B cell (primary cell): ENCODE measurements around the gene CTH. TPM values are rescaled to one million over a fixed set of nuclear protein-coding genes. Genes with fewer than 3 reads are reported as not detected.
"Not testable (repeated sequence)": the region's sequence is repeated elsewhere in the genome, so short reads cannot be mapped to it uniquely, and the experiment has no call there.

Source experiments
- ATAC-seq: fragments of 200-7000 bp; cut with Tn5 transposase; one replicate; pipeline ENCODE4 v1.10.0; 2021; ENCODE audit warnings: low read depth, mild to moderate bottlenecking, moderate number of reproducible peaks, moderate library complexity
- CTCF ChIA-PET: fragments of 350-600 bp; sonication (Branson Sonifier 250); formaldehyde crosslinking; loops from one replicate; lab custom pipeline; 2021; ENCODE audit warnings: antibody characterized with exemption, inconsistent platforms; lab: Charles Lee
- POLR2A ChIA-PET: fragments of 350-600 bp; sonication (Branson Sonifier 250); formaldehyde crosslinking; loops from one replicate; lab custom pipeline; 2021; ENCODE audit warnings: antibody characterized with exemption; lab: Charles Lee
- DNase-seq: peaks from one replicate; pipeline ENCODE4 v3.0.0; 2013
- H2AFZ ChIP-seq: 2 replicates; pipeline ENCODE4 v1.6.1; 2012; ENCODE audit warnings: mild to moderate bottlenecking, low read depth, low read length; ENCODE audit not compliant: insufficient read depth, poor library complexity, severe bottlenecking
- H3K27ac ChIP-seq, 2 donors: 1 replicate in 1 of 2; 2 replicates in 1 of 2; pipeline ENCODE4 v1.5.1; 2012 to 2013; ENCODE audit warnings: low read length in 2 of 2, mild to moderate bottlenecking in 2 of 2, moderate library complexity in 1 of 2
- H3K27me3 ChIP-seq, 4 experiments: fragments of 200-600 bp in 1 of 4; sonication (generic) in 1 of 4; replicated peaks in 1 of 4; 1 replicate in 2 of 4; 2 replicates in 2 of 4; pipeline versions ENCODE4 v1.6.1 to v1.7.0; 2013 to 2016; ENCODE audit warnings: low read length in 3 of 4, mild to moderate bottlenecking in 2 of 4, mixed read lengths in 1 of 4, moderate library complexity in 1 of 4; ENCODE audit not compliant: insufficient read depth in 4 of 4, control insufficient read depth in 3 of 4; ENCODE audit errors: control extremely low read depth in 1 of 4
- H3K36me3 ChIP-seq, 2 experiments: replicated peaks in 1 of 2; 1 replicate in 1 of 2; 2 replicates in 1 of 2; pipeline versions ENCODE4 v1.6.1 to v1.7.1; 2013; ENCODE audit warnings: low read length in 1 of 2; ENCODE audit not compliant: insufficient read depth in 2 of 2, control insufficient read depth in 1 of 2; ENCODE audit errors: control extremely low read depth in 1 of 2, extremely low read depth in 1 of 2
- H3K4me1 ChIP-seq, 2 donors: fragments of 200-600 bp in 1 of 2; sonication (generic) in 1 of 2; 1 replicate in 1 of 2; 2 replicates in 1 of 2; pipeline versions ENCODE4 v1.5.1 to v1.6.1; 2013 to 2017; ENCODE audit warnings: low read length in 2 of 2; ENCODE audit not compliant: control insufficient read depth in 2 of 2, insufficient read depth in 2 of 2
- H3K4me2 ChIP-seq: replicated peaks from 2 replicates; pipeline ENCODE3; 2012; ENCODE audit warnings: mild to moderate bottlenecking, low read depth, low read length; ENCODE audit not compliant: poor library complexity, severe bottlenecking
- H3K4me3 ChIP-seq, 5 experiments: fragments of 200-600 bp in 1 of 5; sonication (generic) in 1 of 5; 1 replicate in 3 of 5; 2 replicates in 2 of 5; pipeline versions ENCODE4 v1.5.1 to v1.7.0; 2011 to 2016; ENCODE audit warnings: low read length in 4 of 5, mild to moderate bottlenecking in 4 of 5, low read depth in 2 of 5, control low read depth in 1 of 5, moderate library complexity in 1 of 5; ENCODE audit not compliant: insufficient read depth in 1 of 5; ENCODE audit errors: control extremely low read depth in 1 of 5, extremely low read depth in 1 of 5
- H3K79me2 ChIP-seq: fragments of 200-600 bp; sonication (generic); one replicate; pipeline ENCODE4 v1.6.0; 2016; ENCODE audit warnings: low read length; ENCODE audit not compliant: control insufficient read depth, insufficient read depth
- H3K9ac ChIP-seq: fragments of 200-600 bp; sonication (generic); 2 replicates; pipeline ENCODE4 v1.6.1; 2017; ENCODE audit warnings: mild to moderate bottlenecking, low read length, moderate library complexity
- H3K9me3 ChIP-seq, 3 donors: one replicate each; pipeline versions ENCODE4 v1.6.1 to v1.7.1; 2013; ENCODE audit warnings: low read length in 2 of 3; ENCODE audit not compliant: control insufficient read depth in 2 of 3, insufficient read depth in 1 of 3; ENCODE audit errors: control extremely low read depth in 1 of 3
- H4K20me1 ChIP-seq: 2 replicates; pipeline ENCODE4 v1.6.0; 2012; ENCODE audit warnings: mild to moderate bottlenecking, low read length; ENCODE audit not compliant: insufficient read depth, control insufficient read depth, poor library complexity, severe bottlenecking
- H3K27ac Mint-ChIP-seq: one replicate; pipeline ENCODE4 v1.8.0; 2021; ENCODE audit warnings: mixed read lengths
- H3K27me3 Mint-ChIP-seq: one replicate; pipeline ENCODE4 v1.8.0; 2021; ENCODE audit warnings: mixed read lengths
- H3K4me1 Mint-ChIP-seq: one replicate; pipeline ENCODE4 v1.8.0; 2021; ENCODE audit warnings: mixed read lengths
- H3K4me3 Mint-ChIP-seq: one replicate; pipeline ENCODE4 v1.8.0; 2021; ENCODE audit warnings: mixed read lengths
- H3K9me3 Mint-ChIP-seq: one replicate; pipeline ENCODE4 v1.8.0; 2022; ENCODE audit warnings: mixed read lengths; ENCODE audit not compliant: insufficient read depth
- CTCF ChIP-seq: fragments of 200-600 bp; IDR thresholded peaks from one replicate; pipeline ENCODE4 v1.8.0; 2022; ENCODE audit warnings: antibody characterized with exemption, mild to moderate bottlenecking
- EZH2 ChIP-seq: IDR thresholded peaks from 2 replicates; pipeline ENCODE4 v1.6.1; 2012; ENCODE audit warnings: borderline replicate concordance, low read depth, mild to moderate bottlenecking, moderate library complexity, low read length; ENCODE audit not compliant: insufficient read depth, poor library complexity, severe bottlenecking
- WGBS: methylation state at CpG from one replicate; pipeline ENCODE4 v1.1.5; 2013; ENCODE audit warnings: missing lambda C conversion rate; ENCODE audit not compliant: insufficient coverage; 5-methylcytosine and 5-hydroxymethylcytosine counted together
- intact Hi-C: fragments of 100-400 bp; cut with micrococcal nuclease; formaldehyde crosslinking; loops from one replicate; pipeline ENCODE4 v1.10.0; 2022
- polyA plus RNA-seq: library from polyadenylated mRNA; depleted of rRNA; stranded (reverse); fragments of >200 nt; gene quantifications from 2 replicates; pipeline ENCODE4 v1.2.3, GENCODE V29; 2012
- total RNA-seq, 2 donors: library from RNA; stranded (reverse); fragments of 120-200 nt in 1 of 2; gene quantifications; 1 replicate in 1 of 2; 2 replicates in 1 of 2; pipeline versions ENCODE4 v1.2.3 to v1.2.4, GENCODE V29; 2013 to 2022

The CTH gene
- total and polyA plus RNA-seq, 2 donors (not counting 1 experiment from before 2014, with no cell fraction given), result 0.84 to 4.9 TPM

GRCh38 chr1:70449049-70449448 lies 38.0 kb downstream of the CTH start:
- DNase-seq (no peak), ATAC-seq (no peak)
- Histone ChIP-seq H3K79me2 (no peaks in the 10 kb centered on the region), H3K36me3 (no peaks in the 10 kb centered on the region), H3K4me3 (no peak overlapping the region), H3K27me3 (no peaks in the 10 kb centered on the region), H3K9me3 (no peaks in the 10 kb centered on the region), H3K27ac (no peak overlapping the region), H3K9ac (no peak overlapping the region), H3K4me1 (no peaks in the 10 kb centered on the region), H3K4me2 (no peak overlapping the region), H4K20me1 (no peaks in the 10 kb centered on the region), H2AFZ (no peak overlapping the region)
- Mint-ChIP-seq H3K9me3 (peaks cover 3% of the 10 kb centered on the region), H3K4me1 (no peaks in the 10 kb centered on the region), H3K27ac (no peak overlapping the region), H3K4me3 (no peak overlapping the region), H3K27me3 (peaks cover 6% of the 10 kb centered on the region)
- 100% methylated on average over 5 of the region's 8 CpGs for WGBS
- ChIA-PET CTCF (interaction anchor here (0.6 kb wide), 1 partner anchor 15 kb away, joined by 3 read pairs; no protein-coding TSS in a partner anchor), POLR2A (no interaction called here)
- TF ChIP-seq EZH2, result no peak
- no peak for TF ChIP-seq CTCF
- intact Hi-C loops, result no loop called here

GRCh38 chr1:70452164-70452939 lies 41.3 kb downstream of the CTH start:
- H3K9me3 Mint-ChIP-seq, H3K4me2 ChIP-seq, ATAC-seq, H3K36me3 ChIP-seq, H3K9me3 ChIP-seq, H3K9ac ChIP-seq, H3K4me3 Mint-ChIP-seq, POLR2A ChIA-PET, CTCF ChIA-PET, H3K4me1 Mint-ChIP-seq, H3K79me2 ChIP-seq, H2AFZ ChIP-seq, intact Hi-C loops, H3K27me3 ChIP-seq, H3K27ac ChIP-seq, H3K4me3 ChIP-seq, DNase-seq, H3K27ac Mint-ChIP-seq, H4K20me1 ChIP-seq, H3K27me3 Mint-ChIP-seq, H3K4me1 ChIP-seq: not testable (repeated sequence)
- 47% methylated on average over 2 of the region's 3 CpGs for WGBS
